GM10248 (cell line): Measurements from ENCODE around the gene ITPRIP.
A peak's percentile ranks its signal among the peaks of the same experiment; 100 is the strongest.

ENCODE experiments used
- CTCF ChIA-PET: fragments of 300-600 bp; sonication (Branson Sonifier 250); formaldehyde crosslinking; extraction: SDS; loops from one replicate; lab custom pipeline; 2021; ENCODE audit warnings: antibody characterized with exemption; lab: Yijun Ruan, JAX
- POLR2A ChIA-PET: fragments of 350-650 bp; sonication (Branson Sonifier 250); formaldehyde crosslinking; extraction: SDS; loops from one replicate; lab custom pipeline; 2020; ENCODE audit warnings: antibody characterized with exemption; lab: Yijun Ruan, JAX
- DNase-seq: peaks from one replicate; pipeline ENCODE4 v3.0.0; 2012; ENCODE audit errors: extremely low spot score
- CTCF ChIP-seq: IDR thresholded peaks from 2 replicates; pipeline ENCODE4 v1.5.1; 2012; ENCODE audit warnings: mild to moderate bottlenecking, low read depth; ENCODE audit errors: extremely low read depth, missing control alignments, control extremely low read depth

Gene ITPRIP

DNA sequence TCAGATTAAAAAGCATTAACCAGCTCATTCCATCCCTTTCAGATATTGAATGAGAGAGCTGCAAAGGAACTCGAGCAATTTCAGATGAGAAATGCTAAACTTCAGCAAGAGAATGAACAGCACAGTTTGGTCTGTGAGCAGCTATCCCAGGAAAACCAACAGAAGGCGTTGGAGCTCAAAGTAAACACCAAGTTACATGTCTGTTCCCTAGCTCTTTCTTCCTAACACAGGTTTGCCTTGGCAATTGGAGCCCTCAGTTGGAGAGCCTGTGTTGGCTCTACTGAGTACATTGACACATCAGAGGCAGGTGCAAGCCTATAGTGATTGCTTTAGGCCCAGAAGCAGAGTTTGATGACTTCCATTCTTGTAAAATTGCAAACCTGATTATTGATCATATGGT, 30.1 kb upstream of the ITPRIP start:
- DNase-seq, result no peak
- ChIA-PET CTCF (interaction anchor here (0.6 to 1.7 kb wide), 4 partner anchors 8 to 76 kb away, joined by 3 to 7 read pairs (median 4); no protein-coding TSS in a partner anchor), POLR2A (no interaction called here)
- no peak for TF ChIP-seq CTCF

- TF ChIP-seq CTCF, result no peak
- ChIA-PET POLR2A (interaction anchor here (0.6 kb wide), 1 partner anchor 595 kb away, joined by 5 read pairs; no protein-coding TSS in a partner anchor), CTCF (interaction anchor here (1.3 to 3.2 kb wide), 4 partner anchors 8 to 76 kb away, joined by 4 to 13 read pairs (median 6); partner anchors contain the start of gene CFAP58)
These were observed 29.6 kb upstream of the ITPRIP start for GRCh38 chr10:104367904-104368303.

GRCh38 chr10:104359811-104360210, 21.5 kb upstream of the ITPRIP start:
- ChIA-PET CTCF (interaction anchor here (1.5 to 2.5 kb wide), 2 partner anchors 46 to 54 kb away, joined by 3 to 7 read pairs; no protein-coding TSS in a partner anchor), POLR2A (no interaction called here)
- no peak for DNase-seq
- no peak for TF ChIP-seq CTCF

More at GRCh38 chr10:104367904-104368303, 29.6 kb upstream of the ITPRIP start:
- no peak for DNase-seq

- DNase-seq, result peak; percentile 81
- ChIA-PET CTCF (interaction anchor here (0.8 to 10.4 kb wide), 21 partner anchors 8 to 667 kb away, joined by 3 to 240 read pairs (median 5); partner anchors contain the start of gene ITPRIP), POLR2A (no interaction called here)
- TF ChIP-seq CTCF, result peak; percentile 73
These were observed 15.2 kb upstream of the ITPRIP start, which contains the start of gene CFAP58 for GRCh38 chr10:104353325-104354048. TSS of gene CFAP58 (plus strand) at chr10:104353833. CDS start at chr10:104353898, 65 bp downstream.

DNA sequence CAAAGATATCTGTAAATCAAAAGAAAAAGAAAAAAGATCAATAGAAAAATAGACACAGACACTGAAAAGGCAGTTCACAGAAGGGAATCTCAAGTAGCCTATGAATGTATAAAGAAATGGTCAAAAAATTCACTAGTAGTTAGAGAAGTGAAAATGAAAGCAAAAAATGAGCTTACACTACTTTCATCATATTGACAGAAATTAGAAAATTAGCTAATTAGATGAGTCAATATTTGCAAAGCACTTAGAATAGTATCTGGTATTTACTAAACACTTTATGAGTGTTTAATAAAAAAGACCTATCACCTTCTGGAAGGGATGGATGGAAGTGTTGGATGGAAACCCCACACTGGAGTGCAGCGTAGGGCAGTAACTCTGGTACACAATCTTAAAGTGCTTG, 13.7 kb upstream of the ITPRIP start:
- DNase-seq, result no peak
- ChIA-PET POLR2A (no interaction called here), CTCF (interaction anchor here (0.9 to 10.4 kb wide), 14 partner anchors 10 to 122 kb away, joined by 3 to 240 read pairs (median 6); partner anchors contain the start of genes GSTO1 and ITPRIP)
- no peak for TF ChIP-seq CTCF

DNA sequence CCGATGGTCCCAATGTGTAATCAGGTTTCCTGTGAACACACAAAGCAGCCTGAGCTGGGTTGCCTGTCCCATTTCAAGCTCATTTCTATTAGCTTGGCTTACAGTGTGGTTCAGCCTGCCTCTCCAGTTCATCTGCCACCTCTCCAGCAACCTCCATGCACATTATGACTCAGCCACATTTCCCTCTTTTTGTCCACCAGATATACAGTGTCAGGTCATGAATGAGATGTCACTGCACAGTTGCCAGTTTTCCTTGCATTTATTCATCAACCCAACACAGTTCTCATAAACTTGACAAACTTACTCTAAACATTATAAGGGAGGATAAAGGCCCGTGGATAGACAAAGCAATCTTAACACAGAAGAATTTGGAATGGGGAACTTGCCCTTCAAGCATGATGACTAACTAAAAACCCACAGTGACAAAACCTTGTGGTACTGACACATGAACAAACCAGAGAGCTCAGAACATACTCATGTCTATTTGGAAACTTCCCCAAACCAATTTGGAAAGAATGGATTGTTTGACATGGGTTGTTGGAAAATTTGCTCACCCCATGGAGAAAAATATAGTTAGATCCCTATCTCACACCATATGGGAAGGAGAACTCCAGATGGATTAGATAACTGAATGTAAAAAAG, 12.9 kb upstream of the ITPRIP start:
- TF ChIP-seq CTCF, result no peak
- ChIA-PET CTCF (interaction anchor here (0.7 to 10.4 kb wide), 24 partner anchors 9 to 229 kb away, joined by 3 to 240 read pairs (median 5); partner anchors contain the start of genes GSTO1 and ITPRIP), POLR2A (no interaction called here)
- DNase-seq, result no peak
